ENCODE results near the gene ACVRL1.

DNA sequence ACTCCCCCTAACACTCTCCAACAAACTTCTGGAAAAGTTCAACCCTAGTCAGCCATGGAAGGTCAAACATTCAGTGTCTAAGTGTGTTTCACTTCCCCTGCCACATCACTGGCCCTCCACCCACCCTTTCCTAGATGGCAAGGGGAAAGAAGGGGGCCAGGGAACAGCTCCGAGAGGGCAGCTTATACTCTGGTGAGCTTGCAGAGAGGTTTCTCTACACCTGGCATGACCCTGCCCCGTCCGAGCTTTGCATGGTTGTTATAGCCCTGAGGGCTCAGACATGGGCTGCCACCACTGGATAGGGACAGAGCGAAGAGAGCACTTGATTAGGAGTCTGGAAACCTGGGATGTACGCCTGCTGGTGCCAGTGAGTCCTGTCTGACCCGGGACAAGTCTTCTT is 4.0 kb downstream of the ACVRL1 start:
- TF ChIP-seq POLR2A (IDR thresholded peaks at IDR 0.05) (no peak), POLR2AphosphoS5 (IDR thresholded peaks at IDR 0.05) (no peak), EP300 (IDR thresholded peaks at IDR 0.05) (no peak)
- TF ChIP-seq, protein P1, sequence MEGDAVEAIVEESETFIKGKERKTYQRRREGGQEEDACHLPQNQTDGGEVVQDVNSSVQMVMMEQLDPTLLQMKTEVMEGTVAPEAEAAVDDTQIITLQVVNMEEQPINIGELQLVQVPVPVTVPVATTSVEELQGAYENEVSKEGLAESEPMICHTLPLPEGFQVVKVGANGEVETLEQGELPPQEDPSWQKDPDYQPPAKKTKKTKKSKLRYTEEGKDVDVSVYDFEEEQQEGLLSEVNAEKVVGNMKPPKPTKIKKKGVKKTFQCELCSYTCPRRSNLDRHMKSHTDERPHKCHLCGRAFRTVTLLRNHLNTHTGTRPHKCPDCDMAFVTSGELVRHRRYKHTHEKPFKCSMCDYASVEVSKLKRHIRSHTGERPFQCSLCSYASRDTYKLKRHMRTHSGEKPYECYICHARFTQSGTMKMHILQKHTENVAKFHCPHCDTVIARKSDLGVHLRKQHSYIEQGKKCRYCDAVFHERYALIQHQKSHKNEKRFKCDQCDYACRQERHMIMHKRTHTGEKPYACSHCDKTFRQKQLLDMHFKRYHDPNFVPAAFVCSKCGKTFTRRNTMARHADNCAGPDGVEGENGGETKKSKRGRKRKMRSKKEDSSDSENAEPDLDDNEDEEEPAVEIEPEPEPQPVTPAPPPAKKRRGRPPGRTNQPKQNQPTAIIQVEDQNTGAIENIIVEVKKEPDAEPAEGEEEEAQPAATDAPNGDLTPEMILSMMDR (IDR thresholded peaks at IDR 0.05): no peak
